NOMO-1 treated with DMSO at 0.1 percent for 48 hours (cell line): ENCODE measurements around the gene WBP2.
"Not testable (repeated sequence)": the region's sequence is repeated elsewhere in the genome, so short reads cannot be mapped to it uniquely, and the experiment has no call there.

Experiments
- DNase-seq: peaks from one replicate; lab custom pipeline; 2025; ENCODE audit not compliant: unreplicated experiment; lab: John Stamatoyannopoulos, UW

The WBP2 gene

DNA sequence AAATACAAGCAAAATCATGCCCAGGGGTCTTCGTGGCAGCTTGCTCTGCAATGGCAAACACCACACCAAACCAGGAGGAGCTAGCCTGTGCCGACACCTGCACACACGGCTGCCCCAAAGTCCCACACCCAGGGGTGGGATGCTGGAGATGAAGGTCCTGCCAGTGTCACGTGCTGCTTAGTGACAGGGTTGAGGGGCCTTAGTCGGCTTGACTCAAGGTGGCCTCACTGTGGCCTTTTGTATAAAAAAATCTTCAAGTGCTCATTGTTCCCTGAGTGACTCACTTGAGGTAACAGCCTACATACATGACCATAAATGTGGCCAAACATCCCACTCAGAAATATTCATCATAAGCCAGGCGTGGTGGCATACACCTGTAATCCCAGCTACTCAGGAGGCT, 34.3 kb upstream of the WBP2 start:
- no peak for DNase-seq

DNA sequence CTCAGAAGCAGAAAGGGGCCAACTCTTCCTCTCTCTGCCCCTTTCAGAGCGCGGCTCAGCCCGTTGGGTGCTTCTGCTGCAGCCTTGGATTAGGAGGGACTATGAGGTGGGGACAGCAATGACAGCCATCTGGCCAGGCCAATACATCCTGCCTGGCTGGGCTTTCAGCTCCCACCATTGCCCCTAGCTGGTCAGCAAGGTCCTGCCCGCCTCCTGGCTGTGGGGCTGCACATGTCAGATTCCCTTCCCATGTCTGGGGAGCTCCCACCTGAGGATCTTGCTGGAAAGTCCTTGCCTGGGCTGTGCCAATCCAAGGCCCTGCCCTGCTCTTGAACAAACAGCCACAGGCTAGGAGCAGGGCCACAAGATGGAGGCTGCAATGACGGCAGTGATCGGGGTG, 33.3 kb upstream of the WBP2 start:
- no peak for DNase-seq

DNA sequence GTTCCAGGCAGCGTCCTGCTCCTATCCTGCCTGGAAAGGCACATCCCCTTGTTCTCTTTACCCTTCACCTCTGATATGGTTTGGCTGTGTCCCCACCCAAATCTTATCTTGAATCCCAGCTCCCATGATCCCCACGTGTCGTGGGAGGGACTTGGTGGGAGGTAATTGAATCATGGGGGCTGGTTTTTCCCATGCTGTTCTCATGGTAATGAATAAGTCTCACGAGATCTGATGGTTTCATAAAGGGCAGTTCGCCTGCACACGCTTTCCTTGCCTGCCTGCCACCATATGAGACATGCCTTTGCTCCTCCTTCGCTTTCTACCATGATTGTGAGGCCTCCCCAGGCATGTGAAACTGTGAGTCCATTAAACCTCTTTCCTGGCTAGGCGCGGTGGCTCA, 30.7 kb upstream of the WBP2 start:
- not testable (repeated sequence) for DNase-seq

DNA sequence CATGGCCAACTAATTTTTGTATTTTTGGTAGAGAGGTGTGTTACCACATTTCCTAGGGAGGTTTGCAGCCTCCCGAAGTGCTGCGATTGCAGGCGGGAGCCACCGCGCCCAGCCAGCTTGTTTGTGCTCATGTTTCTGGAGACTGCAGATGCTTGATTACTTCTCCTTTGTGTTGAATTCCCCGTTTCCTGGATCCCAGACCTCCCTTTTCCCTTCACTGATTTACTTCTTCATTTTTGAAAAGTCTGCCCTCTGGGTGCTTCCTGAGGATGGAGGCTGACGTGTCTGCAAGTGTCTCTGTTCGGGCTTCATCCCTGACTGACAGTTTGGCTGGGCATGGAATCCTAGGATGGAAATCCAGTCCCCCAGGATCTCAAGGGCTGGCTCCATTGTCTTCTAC, 30.3 kb upstream of the WBP2 start:
- no peak for DNase-seq

DNA sequence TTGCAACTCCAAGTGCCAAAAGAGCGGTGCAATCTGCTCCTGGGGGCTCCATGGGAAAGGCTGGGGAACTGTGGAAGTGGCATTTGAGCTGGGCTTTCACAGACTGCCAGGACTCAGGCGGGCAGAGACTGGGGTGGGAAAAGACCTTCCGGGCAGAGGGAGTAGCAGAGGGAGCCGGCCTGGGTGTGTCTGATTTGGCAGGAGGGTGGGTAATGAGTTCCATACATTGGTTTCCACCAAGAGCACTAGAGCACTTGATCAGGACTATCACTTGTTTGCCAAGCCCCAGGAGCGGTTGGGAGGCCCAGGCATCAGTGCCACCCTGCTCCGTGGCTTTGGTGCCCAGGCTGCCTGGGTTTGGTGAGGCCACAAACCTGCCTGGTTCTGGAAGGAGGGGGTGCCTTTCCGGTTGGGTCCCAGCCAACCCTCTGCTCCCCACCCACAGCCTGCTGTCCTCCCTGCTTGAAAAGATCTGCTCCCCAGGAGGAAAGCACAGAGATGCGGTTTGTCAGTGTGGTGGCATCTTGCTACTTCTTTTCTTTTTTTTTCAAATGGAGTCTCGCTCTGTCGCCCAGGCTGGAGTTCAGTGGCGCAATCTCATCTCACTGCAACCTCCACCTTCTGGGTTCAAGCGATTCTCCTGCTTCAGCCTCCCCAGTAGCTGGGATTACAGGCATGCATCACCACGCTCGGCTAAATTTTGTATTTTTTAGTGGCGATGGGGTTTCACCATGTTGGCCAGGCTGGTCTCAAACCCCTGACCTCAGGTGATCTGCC, 26.7 kb upstream of the WBP2 start:
- DNase-seq = no peak

DNA sequence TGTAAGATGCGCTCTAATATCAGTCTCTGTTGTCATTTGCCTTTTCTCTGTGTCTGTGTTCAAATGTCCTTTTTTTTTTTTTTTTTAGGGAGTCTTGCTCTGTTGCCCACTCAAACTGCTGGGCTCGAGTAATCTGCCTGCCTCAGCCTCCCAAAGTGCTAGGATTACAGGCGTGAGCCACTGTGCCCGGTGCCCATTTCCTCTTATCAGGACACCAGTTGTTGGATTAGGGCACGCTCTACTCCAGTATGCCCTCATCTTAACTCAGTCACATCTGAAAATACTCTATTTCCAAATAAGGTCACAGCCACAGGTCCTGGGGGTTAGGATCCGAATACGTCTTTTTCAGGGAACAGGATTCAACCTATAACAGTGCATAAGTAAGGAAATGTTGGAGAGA, 25.1 kb upstream of the WBP2 start:
- no peak for DNase-seq

DNA sequence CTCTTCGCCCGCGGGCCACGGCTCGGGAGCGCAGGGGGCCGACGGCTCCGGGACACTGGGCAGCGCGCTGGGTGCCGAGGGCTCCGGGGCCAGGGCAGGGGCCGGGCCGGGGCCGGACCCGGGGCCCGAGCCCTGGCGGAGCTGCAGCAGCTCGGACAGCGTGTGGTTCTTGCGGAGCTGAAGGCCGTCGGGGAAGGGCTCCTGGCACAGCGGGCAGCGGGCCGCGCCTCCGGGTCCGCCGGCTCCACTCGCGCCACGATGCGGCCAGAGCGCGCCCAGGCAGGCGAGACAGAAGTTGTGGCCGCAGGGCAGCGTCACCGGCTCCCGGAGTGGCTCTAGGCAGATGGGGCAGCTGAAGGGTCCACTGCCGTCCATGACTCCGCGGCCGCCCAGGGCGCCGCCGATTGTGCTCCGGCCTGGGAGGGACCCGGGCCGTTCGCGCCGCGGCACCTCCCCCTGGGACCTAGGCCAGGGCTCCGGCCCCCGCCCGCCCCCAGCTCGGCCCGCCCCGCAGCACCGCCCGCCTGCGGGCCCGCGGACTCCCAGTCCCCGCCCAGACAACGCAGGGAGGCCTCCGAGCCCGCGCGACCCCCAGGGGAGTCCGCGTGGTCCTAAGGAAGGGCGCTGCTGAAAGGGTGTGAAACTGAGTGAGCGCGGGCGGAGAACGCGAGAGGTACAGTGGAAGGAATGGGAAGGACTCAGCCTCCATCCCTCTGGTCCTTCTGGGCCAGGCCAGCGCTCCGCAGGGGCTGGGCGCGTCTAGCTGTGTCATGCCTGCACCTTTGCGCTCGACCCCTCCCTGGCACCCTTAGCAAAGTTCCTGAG, 23.3 kb upstream of the WBP2 start, which contains the start of gene TRIM47:
TSS of gene TRIM47 (minus strand) at position 408 of the 825 bp plus-strand sequence. CDS start at position 375, 33 bp downstream.
- DNase-seq = no peak

DNA sequence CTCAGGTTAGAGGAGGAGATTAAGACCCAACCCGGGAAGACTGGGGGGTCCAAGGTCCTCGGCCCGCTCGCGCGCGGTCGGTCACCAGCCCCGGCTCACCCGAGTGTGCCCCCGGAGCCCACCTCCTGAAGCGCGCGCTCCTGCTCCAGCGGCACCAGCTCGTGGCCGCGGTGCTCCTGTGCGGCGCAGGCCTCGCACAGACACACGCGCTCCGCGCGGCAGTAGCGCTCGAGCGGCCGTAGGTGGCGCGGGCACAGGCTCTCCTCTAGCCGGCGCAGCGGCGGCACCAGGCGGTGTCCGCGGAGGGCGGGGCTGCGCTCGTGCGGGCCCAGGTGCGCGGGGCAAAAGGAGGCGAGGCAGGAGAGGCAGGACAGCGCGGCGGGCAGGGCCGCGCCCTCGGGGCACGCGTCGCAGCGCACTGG, 22.6 kb upstream of the WBP2 start:
- peak; percentile 68 for DNase-seq

DNA sequence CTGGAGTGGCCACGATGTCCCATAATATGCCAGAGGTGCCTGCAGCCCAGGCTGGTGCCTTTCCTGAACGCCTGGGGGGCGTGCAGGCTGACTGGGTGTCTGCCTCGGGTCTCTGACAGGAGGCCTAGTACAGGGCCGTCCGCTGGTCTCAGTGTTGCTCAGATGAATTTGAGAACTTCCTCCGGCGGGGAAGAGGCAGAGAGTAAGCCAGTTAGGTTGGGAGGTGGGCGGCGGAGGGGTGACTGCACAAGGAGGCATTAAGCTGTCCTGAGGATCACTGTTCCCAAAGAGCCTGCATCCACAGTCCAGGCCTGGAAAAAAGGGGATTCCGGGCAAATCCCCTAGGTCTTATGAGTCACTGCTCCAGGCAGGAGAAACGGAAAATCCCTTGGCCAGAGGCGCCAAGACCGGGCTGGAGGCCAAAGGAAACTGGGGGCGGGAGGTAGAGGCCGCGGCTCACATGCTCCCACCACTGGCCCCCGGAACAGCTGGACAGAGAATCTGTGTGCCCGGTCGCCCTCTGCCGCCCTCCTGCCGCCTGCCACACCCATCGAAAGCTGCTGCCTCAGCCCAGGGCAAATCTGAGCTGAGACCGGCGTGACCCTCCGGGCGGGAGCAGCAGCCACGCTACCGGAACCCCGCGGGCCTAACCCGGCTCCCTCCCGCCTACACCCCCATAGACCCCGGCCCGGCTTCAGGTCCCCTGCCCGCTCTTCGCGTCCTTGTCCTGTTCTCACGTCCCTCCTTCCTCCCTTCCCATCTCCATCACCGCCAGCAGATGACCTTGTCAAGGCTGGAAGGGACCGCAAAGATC, 22.0 kb upstream of the WBP2 start:
- DNase-seq = no peak

DNA sequence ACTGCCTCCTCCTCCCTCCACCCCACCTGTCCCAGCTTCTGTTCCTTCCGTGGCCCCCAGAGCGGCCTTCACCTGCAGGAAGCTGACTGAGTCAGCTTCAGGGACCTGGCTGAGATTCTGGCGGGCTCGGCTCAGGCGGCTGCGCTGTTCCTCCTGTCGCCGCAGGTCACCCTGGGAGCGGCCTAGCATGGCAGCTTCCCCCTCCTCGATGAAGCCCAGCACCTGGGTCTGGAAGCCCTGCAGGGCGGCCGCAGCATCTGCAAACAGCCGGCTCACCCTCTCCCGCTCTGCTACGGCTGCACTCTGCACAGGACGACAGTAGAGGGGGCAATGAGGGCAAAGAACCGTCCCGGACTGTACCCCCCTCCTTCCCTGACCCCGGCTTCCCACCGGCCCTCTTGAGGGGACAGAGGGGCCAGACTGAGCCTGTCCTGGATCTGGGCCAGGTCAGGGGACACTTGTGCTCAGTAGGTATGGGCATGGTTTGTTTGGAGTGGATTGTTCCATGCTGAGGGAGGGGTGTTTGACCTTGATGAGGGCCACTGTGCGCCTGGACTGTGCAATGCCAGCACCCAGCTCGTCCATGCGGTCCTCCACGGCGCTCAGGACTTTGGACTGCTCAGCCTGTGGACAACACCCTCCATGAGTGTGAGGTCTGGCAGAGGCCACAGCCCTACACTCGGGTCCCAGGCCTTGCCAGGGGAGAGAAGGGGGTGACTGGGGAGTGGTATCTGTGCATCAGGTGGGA, 21.2 kb upstream of the WBP2 start:
- DNase-seq = no peak

DNA sequence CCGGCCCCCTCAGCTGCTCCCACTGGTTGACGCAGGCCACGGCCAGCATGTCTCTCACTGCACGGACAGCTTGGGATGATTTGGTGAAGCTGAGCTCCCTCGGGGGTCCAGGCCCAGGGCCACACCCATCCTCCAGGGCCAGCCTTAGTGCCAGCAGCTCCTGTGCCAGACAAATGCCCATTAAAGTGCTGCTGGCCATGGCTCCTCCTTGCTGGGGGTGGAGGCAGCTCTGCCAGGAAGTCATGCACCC, 20.7 kb upstream of the WBP2 start:
- no peak for DNase-seq

DNA sequence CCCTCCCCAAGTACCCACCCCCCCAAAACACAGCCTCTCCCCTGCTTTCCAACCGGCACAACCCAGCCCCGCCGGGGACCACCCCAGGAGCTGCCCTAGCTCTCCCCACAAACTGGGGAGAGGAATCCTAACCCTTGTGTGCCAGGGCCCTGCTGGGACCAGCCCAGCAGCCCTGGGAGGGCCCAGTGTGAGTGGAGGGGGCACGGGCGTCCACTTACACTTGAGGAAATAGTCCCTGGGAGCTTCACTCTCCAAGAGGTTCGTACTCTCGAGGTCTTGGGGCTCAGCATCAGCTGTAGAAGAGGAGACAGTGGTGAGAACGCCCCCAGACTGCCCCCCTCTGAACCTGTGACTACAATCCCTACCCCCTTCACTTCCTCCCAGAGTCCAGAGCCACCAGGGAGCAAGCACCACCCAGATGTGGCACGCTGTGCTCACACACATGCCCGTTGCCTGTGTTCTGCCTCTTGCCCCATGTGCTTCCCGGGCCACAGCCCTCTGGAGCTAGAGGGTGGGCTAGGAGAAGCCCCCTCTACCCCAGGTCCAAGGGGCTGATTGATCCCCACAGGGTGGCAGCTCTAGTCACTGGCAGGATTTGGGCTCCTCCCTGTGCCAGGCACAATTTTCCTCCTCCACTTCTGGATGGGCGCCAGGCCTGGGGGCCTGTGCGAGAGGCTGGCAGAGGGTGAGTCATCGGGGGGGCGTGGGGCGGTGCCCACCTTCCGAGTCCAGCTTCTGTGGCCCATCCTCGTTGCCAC, 20.2 kb upstream of the WBP2 start:
- DNase-seq = no peak

DNA sequence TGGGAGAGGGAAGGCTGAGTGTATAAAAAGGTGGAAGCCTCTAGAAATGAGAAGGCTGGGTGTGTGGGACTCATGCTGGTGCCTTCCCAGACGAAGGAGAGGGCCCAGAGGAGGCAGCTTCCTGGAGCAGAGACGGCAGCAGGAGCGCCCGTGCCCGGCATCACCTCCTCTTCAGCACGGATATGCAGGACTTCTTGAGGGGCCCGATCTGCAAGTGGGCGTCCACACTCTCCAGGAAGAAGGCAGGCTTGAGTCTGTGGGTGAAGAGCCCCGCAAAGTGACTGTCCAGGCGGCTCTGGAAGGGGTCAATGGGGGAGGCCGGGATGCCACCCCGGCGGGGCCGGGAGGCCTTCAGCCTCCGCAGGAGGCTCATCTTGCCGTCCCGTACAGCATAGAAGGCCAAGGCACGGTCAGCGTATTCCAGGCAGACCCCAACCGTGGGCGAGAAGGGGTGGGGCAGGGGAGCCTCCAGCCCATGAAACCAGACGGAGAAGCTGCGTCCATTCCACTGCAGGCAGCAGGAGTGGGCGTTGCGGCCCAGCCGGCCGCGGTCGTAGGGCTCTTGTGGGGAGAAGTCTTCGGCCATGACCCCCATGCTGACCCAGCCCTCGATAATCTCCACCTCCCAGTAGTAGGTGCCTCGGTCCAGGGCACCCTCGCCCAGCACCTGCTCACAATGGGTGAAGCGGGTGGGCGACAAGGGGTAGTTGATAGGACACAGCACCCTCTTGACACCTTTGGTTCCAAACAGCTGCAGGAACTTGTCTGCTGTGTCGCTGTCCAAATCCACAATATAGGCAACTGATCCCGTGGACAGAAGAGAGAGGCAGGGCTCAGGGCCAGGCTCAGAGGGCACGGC, 19.4 kb upstream of the WBP2 start:
- DNase-seq = no peak

DNA sequence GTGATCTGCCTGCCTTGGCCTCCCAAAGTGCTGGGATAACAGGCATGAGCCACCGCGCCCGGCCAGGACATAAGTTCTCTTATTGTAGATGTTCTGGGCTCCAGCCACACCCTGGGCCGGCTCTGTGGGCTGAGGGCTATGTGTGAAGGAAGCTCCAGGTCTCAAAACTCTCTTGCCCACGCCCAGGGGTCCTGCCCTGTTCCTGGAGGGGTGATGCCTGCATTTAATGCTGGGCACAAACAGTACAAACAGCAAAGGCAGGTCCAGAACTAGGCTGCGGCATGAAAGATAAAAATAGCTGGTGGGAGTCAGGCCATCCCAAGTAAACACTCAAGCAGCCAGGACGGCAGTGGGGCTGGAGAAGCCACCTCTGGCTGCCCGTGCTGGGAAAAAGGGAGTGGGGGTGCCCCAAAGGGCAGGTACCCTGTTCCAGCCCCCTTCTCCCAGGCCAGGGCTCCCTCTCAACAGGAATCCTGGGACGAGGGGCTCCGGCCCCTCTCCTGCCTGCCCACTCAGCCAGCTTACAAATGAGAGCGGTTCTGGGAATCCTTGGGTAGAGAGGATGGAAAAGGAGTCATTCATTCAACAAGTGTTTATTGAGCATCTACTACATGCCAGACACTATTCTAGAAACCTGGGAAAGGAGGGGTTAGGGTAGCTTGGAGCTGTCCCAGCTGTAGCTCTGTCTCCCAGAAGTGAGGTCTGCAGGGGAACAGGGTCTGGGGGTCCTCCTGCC, 18.6 kb upstream of the WBP2 start:
- DNase-seq = no peak

DNA sequence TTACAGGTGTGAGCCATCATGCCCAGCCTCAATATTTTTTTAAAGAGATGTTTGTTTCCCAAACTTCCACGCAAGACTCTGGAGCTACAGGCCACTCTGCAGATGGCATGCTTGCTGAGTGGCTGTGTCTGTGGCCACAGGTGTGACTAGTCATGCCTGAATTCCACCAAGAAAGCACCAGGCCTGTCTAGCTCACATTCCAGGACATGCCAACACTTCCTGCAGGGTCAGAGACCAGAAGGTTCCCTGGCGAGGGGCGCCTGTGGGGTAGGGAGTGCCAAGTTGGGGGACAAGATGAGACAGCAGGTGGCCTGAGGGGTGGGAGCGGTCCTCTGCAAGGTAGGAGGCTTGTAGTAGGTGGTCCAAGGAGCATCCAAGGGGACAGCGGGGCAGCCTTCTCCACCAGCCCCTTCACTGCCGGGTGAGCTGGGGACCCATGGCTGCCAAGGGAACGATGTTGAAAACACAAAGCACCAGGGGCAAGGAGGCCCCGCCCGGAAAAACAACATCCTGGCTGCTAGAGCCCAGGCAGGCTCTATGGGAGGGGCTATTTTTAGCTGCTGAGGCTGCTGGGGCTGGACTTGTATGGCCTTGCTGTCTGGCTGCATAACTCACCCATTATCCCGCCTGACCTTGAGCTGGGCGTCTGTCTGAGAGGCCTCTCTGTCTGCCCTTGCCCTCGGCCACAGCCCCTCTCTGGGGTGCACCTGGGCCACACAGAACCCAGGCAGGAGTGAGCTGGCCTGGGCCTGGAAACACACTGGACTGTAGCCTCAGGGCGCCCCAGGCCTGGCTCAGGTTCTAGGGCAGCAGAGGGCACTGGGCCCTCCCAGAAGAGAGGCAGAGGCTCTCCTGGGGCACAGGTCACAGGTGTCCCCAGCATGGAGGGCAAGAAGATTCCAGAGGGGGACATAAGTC, 17.6 kb upstream of the WBP2 start:
- no peak for DNase-seq

DNA sequence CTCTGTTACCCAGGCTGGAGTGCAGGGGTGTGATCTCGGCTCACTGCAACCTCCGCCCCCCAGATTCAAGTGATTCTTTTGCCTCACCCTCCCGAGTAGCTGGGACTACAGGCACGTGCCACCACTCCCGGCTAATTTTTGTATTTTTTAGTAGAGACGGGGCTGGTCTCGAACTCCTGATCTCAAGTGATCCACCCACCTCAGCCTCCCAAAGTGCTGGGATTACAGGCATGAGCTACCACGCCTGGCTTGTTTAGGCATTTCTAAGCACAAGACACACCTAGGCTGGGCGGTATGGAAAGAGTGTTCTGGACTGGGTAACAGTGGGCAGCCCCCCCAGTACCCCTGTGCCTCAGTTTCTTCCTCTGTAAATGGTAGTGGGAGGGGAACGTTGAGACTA, 15.1 kb upstream of the WBP2 start:
- not testable (repeated sequence) for DNase-seq

DNA sequence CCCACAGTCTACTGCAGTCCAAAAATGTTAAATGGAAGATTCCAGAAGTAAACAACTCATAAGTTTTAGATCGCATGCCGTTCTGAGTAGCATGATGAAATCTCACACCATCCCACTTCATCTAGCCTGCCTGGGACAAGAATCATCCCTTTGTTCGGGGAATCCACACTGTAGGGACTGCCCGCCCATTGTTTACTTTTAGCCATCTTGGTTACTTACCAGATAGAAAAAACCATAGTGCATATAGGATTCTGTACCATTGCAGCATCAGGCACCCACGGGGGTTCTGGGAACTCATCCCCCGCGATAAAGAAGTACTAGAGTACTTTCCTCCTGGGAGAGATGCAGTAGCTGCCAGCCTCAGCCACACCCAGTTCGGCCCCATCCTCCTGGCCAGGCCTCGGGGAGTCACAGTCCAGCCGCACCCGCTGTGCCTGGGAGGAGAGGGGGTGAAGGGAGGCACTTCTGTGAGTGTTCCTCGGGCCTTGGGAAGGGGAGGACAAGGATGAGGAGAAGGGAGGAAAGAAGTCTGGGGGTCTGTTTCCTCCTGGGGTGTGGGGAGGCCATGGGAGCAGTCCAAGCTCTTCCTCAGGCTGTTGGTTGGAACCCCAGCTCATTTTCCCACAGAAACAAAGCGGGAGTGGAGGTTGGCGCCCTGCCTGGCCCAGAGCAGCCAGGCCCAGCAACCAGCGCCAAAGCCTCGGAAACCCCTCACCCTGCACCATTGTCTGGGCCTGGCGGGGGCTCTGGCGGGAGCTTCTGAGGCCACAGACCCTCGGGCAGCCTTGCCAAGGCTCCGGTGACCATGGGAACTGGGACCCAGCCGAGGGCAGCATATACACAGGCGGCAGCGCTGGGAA, 14.4 kb upstream of the WBP2 start:
- DNase-seq = no peak
